ENCODE data around the gene DMAC2.

DNA sequence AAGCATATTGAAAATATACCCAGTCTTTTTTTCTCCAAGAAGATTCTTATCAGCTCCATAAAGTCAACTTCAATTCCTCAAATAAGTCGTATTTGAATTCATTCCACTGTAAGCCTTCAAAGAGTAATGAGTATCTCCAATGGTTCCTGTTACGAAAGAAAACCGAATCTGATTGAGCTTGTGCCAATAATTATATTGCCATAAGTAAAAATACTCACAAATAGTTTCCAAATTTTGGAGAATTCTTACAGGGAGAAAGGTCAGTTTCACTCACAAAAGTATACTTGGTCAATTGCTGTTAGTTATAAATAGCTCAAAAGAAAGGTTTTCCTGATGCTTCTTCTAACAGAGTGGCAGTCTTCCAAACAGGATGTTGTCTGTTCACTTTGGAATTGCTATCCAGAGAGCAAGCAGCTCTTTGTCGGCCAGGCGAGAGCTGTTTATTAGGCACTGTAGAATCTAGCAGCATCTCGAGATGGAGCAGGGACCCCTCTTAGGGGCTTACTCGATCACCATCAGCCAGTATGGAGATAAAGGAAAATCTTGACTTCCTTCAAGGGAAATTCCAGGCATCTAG is 16.7 kb upstream of the DMAC2 start:
- TF ChIP-seq, protein P1, sequence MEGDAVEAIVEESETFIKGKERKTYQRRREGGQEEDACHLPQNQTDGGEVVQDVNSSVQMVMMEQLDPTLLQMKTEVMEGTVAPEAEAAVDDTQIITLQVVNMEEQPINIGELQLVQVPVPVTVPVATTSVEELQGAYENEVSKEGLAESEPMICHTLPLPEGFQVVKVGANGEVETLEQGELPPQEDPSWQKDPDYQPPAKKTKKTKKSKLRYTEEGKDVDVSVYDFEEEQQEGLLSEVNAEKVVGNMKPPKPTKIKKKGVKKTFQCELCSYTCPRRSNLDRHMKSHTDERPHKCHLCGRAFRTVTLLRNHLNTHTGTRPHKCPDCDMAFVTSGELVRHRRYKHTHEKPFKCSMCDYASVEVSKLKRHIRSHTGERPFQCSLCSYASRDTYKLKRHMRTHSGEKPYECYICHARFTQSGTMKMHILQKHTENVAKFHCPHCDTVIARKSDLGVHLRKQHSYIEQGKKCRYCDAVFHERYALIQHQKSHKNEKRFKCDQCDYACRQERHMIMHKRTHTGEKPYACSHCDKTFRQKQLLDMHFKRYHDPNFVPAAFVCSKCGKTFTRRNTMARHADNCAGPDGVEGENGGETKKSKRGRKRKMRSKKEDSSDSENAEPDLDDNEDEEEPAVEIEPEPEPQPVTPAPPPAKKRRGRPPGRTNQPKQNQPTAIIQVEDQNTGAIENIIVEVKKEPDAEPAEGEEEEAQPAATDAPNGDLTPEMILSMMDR (IDR thresholded peaks at IDR 0.05; ENCODE audit: extremely low read depth in 1 of 2, insufficient read depth in 1 of 2, low read depth in 1 of 2, low read length in 2 of 2) = no peak
- TF ChIP-seq POLR2A (IDR thresholded peaks at IDR 0.05; ENCODE audit: low read depth, low read length) (no peak), FOS (IDR thresholded peaks at IDR 0.05; ENCODE audit: borderline replicate concordance, insufficient read depth, low read length) (no peak), POLR2AphosphoS5 (IDR thresholded peaks at IDR 0.05; ENCODE audit: insufficient read depth, low read depth, low read length) (no peak), EZH2 (IDR thresholded peaks at IDR 0.05; ENCODE audit: borderline replicate concordance, low read depth, low read length, severe bottlenecking) (no peak), JUN (IDR thresholded peaks at IDR 0.05; ENCODE audit: borderline replicate concordance, insufficient read depth, insufficient read length, low read depth) (no peak)
- TF ChIP-seq, protein P2, sequence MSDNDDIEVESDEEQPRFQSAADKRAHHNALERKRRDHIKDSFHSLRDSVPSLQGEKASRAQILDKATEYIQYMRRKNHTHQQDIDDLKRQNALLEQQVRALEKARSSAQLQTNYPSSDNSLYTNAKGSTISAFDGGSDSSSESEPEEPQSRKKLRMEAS (IDR thresholded peaks at IDR 0.05; ENCODE audit: insufficient read depth, insufficient read length) = no peak

Measured in endothelial cell of umbilical vein (primary cell).